ENCODE measurements around the gene SAA2.

DNA sequence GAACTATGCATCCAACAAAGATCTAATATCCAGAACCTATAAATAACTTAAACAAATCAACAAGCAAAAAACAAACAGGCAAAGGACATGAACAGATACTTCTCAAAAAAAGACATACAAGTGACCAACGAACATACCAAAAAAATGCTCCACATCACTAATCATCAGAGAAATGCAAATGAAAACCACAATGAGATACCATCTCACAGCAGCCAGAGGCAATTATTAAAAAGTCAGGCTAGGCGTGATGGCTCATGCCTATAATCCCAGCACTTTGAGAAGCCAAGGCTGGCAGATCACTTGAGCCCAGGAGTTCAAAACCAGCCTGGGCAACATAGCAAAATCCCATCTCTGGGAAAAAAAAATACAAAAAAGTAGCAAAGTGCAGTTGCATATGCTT lies 22.6 kb downstream of the SAA2 start:
- TF ChIP-seq, protein P1, sequence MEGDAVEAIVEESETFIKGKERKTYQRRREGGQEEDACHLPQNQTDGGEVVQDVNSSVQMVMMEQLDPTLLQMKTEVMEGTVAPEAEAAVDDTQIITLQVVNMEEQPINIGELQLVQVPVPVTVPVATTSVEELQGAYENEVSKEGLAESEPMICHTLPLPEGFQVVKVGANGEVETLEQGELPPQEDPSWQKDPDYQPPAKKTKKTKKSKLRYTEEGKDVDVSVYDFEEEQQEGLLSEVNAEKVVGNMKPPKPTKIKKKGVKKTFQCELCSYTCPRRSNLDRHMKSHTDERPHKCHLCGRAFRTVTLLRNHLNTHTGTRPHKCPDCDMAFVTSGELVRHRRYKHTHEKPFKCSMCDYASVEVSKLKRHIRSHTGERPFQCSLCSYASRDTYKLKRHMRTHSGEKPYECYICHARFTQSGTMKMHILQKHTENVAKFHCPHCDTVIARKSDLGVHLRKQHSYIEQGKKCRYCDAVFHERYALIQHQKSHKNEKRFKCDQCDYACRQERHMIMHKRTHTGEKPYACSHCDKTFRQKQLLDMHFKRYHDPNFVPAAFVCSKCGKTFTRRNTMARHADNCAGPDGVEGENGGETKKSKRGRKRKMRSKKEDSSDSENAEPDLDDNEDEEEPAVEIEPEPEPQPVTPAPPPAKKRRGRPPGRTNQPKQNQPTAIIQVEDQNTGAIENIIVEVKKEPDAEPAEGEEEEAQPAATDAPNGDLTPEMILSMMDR (IDR thresholded peaks at IDR 0.05) = no peak
- TF ChIP-seq POLR2A (IDR thresholded peaks at IDR 0.05) = no peak

Data from thyroid gland (tissue), 4 donors.